NCI-H2081 treated with DMSO at 0.1 percent for 48 hours (cell line): Measurements from ENCODE around the gene TUBB2B.
"Not testable (repeated sequence)": the region's sequence is repeated elsewhere in the genome, so short reads cannot be mapped to it uniquely, and the experiment has no call there.

ENCODE experiments used
- DNase-seq: peaks from one replicate; lab custom pipeline; 2025; lab: John Stamatoyannopoulos, UW

TUBB2B gene

DNA sequence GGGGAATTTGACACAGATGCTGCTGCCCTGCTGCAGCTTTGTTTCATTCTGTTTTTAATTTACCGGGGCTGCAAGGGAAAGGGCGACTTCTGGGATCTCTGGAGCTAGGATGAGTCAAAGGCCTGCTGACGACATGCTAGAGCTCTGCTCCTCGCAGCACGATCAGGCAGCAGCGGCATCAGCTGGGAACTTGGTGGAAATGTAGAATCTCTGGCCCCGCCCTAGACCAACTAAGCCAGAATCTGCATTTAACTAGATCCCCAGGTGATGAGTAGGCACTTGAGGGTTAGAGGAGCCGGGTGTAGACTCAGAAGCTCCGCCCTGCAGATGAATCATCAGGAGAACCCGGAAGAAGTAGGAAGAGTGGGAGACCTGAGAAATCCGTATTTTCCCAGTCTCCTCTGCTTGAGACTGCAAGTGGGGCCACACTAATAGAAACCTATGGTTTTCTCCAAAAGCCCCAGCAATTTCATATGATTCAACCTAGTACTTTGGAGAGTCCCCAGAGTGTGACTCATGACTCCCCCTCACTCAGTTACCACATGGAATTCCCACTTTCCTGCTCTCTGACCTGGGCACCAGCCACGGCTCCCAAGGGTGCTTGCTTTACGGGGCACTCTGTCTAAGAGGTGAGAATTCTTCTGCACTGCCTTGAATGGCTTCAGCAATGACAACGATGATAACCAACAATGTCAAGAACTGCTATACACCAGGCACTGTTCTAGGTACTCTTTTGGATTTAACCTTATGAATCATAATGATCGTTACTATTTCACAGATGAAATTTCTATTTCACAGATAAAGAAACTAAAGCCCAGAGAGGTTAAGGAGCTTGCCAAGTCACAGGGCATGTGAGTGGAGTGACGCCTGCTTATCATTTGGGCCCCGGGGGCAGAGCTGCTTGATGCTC lies 18.1 kb downstream of the TUBB2B start:
- no peak for DNase-seq

DNA sequence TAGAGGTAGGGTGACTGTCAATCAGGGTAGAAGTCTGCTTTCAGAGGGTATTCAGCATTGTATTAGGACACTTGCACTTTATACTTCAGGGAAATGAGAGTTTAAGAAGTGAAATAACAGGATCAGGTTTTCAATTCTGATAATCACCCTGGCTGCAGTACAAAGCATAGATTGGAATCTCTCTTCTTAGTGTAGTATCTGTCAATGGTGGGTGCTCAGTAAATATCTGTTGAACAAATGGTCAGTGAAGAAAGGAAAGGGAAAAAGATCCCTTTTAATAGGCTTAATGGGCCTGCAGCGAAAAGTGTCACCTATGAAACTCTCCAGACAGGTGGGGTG lies 18.7 kb downstream of the TUBB2B start:
- no peak for DNase-seq

DNA sequence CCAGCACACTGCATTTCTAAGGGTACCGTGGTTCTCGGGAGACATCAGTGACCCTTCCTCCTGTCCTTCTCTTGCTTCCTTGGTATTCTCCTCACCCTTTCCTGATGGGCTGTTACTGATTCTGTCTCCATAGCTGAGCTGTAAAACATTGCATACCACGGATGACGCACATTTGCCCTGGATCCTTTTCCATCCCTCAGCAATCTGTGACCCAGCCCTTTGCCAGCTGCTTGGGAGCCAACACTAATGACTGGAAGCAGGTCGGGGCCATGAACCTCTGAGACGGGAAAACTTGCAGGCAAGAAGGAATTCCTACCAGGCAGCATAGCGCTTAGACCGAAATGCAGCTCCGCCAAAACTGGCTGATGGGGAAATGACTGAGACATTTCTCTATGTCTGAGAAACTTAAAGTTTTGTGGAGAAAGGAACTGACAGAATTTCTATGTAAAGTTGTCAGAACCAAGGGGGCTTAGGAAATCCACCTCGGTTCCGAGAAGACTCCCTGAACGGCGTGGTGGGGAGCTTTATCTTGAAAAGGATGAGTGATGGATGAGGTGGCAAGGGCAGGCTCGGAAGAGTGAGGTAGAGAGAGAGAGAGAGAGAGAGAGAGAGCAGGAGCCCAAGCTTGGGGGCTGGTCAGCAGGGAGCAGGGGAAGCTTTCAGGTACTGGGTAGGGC lies 19.2 kb downstream of the TUBB2B start:
- DNase-seq, result no peak

DNA sequence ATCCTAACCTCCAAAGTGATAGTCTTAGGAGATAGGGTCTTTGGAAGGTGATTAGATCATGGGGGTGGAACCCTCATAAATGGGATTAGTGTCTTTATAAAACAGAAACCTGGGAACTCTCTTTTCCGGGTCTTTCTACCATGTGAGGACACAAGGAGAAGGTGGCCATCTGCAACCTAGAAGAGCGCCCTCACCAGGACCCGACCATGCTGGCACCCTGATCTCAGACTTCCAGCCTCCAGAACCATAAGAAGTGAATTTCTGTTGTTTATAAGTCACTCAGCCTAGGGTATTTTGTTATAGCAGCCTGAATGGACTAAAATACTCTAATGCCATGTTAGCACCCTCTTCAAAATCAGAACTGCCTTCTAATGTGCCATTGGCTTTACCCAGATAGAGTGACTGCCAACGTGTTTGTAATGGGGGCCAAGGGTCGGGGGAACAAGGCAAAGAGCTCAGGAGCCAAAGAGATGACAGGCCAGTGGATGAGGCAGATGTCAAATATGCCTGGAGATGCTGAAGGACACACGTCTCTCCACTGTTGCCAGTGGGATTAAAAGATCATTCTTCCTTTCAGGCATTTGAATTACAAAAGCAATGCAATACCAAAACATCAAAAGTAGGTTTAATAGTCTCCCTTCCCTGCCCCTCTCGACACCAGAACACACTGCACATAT lies 21.0 kb downstream of the TUBB2B start:
- DNase-seq, result no peak

DNA sequence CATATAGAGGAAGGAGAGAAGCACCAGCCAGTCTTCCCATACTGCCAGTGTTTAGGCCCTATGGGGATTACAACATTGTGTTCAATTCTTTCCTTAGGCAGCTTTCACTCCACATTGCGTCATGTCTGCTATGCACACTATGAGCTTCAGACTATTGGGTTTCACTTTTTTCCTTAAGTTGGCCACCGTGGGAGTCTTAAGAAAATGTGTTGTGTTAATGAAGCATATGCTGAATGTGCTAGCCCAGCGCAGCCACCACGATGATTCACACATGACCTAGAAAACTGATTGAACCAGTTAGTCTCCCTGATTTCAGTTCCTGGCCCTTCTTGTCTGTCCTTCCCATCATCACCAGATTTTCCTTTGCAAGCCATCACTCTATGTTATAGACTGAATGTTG lies 21.5 kb downstream of the TUBB2B start:
- no peak for DNase-seq

DNA sequence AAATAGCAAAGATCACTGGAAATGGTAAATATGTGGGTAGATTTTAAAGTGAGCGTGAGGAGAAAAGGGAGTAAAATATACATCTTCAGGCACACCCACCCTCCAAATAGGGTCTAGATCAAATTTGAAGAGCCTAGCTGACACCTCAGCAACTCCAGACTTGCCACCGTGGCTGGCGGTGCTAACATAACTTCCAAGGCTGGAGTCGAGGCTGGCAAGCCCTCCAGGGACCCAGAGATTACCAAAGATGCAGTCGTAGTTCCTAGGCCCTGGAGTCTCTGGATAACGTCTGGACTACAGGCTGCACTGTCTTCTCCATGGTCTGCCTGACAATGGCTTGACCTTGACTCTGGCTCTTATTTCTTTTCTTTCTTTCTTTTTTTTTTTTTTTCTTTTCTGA lies 22.5 kb downstream of the TUBB2B start:
- no peak for DNase-seq

DNA sequence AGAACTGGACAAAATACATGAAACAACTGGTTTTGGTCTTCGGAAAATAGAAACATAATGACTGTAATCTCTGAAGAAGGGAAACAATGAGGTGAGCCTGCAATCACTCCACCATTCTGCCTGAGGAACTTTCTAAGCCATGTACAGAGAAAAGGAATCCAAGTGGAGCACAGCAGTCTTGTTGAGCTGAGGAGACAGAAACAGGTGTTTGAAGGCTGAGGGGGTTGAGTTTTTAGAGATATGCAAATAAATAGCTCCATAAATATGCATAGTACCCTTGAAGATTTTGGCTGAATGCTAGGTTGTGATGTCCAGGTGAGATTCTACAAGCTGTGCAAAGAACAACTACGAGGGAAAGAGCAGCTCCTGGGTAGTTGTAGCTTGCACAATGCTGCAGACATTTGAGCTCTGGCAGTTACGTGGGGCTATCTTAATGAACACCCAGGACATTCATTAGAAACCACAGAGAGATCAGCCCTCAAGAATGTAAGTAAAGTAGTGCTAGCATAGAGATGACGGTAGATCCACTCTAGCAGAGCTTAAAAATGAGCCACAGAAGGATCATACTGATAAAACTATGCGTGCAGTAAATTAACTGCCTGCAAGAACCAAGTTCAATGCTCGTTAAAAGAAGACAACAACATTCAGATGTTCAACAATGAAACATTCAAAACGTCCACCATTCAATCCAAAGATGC lies 24.3 kb downstream of the TUBB2B start:
- no peak for DNase-seq

DNA sequence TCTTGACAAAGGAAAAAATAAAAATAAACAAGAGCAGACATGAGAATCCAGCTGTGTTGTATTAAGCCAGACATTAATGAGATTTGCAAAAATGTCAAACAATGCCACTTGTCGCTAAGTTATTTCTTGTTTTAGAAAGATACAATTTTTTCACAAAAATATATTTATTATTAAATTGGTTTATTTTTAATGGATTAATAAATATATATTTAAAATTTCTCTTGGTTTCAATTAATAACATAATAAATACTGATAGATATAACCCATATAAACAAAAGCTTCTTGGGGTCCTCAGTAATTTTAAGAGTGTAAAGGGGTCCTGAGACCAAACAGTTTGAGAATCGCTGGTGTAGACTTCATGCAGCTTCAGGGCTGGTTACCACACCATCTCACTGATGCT lies 26.1 kb downstream of the TUBB2B start:
- no peak for DNase-seq

DNA sequence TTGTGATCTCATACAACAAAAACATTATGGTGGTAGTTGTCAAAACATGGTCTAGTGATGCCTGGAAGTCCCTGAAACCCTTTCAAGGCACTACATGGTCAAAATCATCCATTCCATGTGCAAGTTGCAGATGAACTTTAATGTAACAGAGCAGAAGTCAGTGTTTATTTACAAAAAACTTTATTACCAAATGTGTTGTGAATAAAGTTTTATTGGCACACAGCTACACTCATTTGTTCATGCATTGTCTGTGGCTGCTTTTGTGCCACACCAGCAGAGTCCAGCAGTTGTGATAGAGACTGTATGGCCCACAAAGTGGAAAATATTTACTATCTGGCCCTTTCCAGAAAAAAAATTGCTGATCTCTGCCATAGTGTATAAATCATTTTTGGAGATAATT lies 26.8 kb downstream of the TUBB2B start:
- DNase-seq, result no peak

DNA sequence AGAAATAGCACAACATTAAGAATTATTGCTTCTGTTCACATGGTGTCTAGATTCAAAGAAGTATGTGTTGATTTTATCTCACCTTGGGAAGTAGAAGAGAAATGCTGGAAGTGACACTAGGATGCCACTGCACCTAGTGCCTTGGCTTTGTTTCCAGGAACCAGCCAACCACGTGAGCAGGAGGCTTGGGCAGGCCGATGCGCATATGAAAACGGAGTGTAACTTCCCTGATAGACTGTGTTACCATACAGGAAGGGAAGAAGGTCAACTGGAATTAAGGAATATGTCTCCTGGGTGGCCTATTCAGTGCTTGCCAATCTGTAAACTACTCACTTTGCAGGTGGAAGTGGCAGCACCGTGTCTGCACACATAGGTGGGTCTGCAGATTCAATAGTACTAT lies 28.1 kb downstream of the TUBB2B start:
- DNase-seq, result no peak

DNA sequence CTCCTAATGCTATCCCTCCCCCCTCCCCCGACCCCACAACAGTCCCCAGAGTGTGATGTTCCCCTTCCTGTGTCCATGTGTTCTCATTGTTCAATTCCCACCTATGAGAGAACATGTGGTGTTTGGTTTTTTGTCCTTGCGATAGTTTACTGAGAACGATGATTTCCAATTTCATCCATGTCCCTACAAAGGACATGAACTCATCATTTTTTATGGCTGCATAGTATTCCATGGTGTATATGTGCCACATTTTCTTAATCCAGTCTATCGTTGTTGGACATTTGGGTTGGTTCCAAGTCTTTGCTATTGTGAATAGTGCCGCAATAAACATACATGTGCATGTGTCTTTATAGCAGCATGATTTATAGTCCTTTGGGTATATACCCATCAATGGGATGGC lies 29.7 kb downstream of the TUBB2B start:
- not testable (repeated sequence) for DNase-seq

DNA sequence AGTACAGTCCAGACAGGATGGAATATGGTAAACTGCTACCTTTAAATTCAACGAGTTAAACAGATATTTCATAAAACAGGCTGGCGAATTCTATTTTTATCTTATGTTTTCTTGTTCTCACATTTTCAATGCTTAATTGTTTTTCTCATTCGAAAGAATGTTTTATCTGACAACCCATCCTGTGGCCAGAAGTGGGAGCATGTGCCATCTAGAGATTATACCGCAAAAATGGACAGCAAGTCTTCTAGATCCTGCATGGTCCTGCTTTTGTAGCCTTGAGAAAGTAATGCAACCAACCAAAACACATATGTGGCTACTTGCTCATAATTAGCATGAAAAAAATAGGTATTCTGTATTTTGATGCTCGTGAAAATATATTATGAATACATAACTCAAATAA lies 30.7 kb downstream of the TUBB2B start:
- DNase-seq, result no peak

DNA sequence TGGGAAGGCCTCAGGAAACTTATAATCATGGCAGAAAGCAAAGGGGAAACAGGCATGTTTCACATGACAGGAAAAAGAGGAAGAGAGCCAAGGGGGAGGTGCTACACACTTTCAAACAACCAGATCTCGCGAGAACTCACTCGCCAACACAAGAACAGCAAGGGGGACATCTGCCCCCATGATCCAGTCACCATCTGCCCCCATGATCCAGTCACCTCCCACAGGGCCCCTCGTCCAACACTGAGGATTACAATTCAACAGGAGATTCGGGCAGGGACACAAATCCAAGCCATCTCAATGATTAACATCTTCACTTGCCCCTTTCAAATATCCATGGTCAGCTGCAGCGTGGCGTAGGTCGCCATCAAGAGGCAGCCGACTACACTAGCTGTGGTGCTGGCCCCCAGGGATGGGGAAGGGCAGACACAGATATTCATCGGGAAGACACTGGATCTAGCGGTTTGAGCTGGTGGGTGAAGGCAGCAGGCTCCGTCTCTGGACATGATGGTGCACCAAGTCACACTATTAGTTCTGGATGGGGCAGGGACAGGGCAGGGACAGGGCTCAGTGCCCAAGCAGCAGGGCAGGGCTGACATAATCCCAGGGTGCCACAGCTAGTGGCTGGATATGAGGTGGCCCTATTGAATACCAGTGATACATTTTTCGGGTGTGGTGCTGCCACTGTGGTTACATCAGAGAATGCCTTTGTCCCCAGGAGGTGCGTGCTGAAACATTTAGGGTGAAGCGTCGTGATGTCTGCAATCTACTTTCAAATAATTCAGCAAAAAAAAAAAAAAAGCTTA lies 31.6 kb downstream of the TUBB2B start:
- no peak for DNase-seq

DNA sequence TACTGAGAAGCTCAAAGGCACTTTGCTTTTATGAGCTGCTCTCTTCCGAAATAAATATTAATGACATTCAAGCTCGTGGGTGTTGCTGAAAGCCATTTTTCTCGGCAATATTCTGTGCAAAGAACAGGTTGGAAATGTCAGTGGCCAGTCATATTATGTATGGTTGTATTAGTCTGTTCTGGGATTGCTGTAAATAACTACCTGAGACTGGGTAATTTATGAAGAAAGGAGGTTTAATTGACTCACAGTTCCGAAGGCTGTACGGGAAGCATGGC lies 32.1 kb downstream of the TUBB2B start:
- DNase-seq, result no peak

DNA sequence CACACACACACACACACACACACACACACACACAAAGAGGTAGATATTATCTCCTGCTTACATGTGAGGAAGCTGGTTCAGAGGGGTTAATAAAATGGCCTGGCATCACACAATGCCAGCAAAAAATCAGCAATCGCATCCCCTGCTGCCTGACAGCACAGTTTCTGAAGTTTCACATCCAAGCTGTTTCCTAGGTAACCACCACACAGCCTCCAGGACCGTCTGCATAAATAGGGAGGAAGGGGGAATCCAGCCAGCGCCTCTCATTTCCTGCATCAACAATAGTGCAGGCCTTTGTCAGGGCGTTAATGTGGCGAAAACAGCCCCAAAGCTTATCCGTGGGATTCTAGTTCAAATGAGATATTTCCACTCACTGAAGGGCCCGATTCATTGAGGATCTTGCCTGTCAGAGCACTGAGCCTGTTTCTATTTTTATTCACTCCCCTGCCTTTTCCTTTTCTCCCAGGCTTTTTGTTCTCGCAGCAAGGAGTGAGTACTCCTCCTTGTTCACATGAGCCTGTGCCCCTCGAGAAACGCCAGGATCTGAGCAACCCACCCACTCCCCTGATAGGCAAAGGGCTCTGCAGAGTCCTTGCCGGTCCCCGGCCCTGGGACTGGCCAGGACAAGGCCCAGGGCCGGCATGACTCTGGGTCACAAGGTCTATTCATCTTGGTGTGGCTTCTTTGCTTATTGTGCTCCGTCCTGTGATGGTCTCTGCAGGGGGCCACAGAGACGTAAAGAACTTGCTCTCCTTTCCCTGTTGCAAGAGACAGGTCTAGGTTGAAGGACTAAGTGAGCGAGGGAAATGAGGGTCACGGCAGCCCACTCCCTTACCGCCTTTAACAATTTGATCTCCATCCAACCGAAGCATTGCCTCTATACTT lies 32.7 kb downstream of the TUBB2B start:
- DNase-seq, result no peak

DNA sequence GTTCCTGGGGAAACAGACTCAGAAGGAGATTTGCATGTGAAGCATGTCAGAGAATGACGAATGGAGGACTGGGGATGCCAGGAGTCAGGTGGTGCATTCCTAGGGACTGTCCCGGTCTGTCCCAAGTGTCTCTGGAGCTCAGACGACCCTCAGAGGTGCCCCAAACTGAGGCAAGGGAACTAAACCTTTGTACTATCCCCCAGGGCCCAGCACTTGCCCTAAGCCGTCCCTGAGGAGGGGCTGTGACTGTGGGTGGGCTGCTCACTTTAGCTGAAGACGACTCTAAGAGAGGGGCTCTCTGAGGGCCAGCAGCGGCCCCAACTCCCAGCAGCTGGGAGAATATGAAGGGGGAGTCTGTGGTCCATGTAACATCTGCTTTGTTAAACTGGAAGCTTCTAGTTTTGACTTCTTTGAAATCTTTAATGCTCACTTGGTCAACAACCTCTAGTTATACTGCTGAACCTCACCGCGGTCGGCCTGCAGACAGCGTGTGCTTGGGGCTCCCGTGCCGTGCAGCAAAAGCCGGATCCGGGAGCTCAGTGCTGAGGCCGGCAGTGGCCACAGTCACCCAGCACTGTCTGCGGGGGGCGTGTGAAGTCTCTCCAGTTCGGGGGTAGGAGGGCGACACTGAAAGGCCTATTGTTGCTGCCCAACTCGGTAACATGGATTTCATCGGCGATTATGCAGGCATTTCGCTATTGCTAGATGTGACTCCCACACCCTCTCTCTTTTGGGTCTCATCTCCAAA lies 34.2 kb downstream of the TUBB2B start:
- no peak for DNase-seq

DNA sequence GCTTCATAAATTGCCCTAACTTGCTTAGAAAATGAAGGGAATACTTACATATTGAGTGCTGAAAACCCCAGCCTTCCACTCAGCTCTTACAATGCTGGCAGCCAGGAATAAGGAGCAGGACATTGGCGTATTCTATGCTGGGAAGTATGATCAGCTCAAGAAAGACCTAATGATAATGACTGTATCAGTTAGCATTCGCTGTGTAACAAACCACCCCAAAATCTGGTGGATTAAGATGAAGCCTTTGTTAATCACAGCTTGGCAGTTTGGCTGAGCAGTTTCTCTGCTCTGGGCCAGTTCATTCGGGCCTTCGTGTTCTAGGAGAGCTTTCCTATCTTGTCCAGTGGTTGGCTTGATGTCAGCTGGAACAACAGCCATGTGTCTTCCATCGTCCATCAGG lies 36.7 kb downstream of the TUBB2B start:
- no peak for DNase-seq

DNA sequence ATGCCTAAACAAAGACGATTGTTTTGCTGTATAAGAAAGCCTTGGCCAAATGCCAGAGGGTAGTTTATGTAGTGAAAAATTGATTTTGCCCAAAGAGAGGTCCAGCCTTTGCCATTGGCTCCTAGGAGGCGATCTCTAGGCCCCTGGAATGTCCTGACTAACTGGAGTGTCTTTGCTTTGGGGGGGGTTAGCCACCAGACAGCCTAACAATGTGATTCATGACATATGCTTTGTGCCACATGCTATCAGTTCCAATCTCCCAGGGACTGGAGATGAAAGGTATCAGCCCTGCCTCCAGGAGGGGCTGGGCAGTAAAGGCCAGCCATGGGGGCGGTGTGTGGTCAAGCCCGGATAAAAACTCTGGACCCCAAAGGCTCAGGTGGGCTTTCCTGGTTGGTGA lies 37.4 kb downstream of the TUBB2B start:
- no peak for DNase-seq

DNA sequence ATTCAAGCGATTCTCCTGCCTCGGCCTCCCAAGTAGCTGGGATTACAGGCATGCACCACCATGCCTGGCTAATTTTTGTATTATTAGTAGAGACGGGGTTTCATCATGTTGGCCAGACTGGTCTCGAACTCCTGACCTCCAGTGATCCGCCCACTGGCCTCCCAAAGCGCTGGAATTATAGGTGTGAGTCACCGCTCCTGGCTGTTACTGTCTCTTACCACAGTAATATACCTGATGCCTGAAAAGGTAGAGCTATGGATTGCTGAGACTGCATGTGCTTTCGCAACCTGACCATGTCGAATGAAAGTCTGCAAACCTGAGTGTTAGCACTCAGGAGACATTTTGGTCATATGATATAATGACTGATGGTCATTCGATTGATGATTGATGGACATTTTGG lies 38.3 kb downstream of the TUBB2B start:
- DNase-seq, result not testable (repeated sequence)

DNA sequence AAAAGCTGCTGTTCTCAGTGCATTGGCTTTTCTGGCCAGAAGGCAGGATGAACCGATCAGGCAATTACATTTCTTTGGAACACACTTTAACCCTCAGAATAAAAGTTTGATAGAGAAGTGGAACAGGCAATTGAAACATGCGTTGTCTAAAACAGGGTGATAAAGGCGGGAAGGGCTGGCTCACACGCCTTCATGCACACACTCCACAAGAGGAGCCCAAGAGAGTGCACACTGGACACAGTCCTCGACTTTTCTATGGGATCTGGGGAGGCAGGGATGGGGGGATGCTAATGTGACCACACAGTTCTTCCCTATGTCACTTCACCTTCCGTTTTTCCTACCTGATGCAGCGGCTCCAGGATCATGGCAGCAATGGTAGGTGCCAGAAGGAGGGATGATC lies 39.2 kb downstream of the TUBB2B start:
- DNase-seq, result no peak
